H1 (cell line): ENCODE results near the gene RAD23A. TPM values are rescaled to one million over a fixed set of nuclear protein-coding genes. Genes with fewer than 3 reads are reported as not detected.

Source experiments
- CTCF ChIA-PET: fragments of 300-600 bp; sonication (Branson Sonifier 250); formaldehyde crosslinking; loops from one replicate; lab custom pipeline; 2021; ENCODE audit not compliant: partially characterized antibody; lab: Charles Lee
- POLR2A ChIA-PET: fragments of 300-600 bp; sonication (Branson Sonifier 250); formaldehyde crosslinking; loops from one replicate; lab custom pipeline; 2021; ENCODE audit warnings: inconsistent platforms; ENCODE audit not compliant: partially characterized antibody; lab: Charles Lee
- DNase-seq, 2 experiments: peaks; one replicate each; pipeline versions ENCODE4 v3.0.0 to v3.0.0-alpha.2; 2010 to 2022; ENCODE audit warnings: low spot score in 2 of 2, low read depth in 1 of 2, mixed read lengths in 1 of 2
- FAIRE-seq: peaks from 2 replicates; lab custom pipeline; 2011; peaks lifted over from hg19 to GRCh38; lab: Jason Lieb, UNC
- H2AFZ ChIP-seq: 2 replicates; pipeline ENCODE4 v1.8.1; 2012; ENCODE audit warnings: low read length, inconsistent platforms
- H2AK5ac ChIP-seq: 2 replicates; pipeline ENCODE4 v1.6.1; 2013; ENCODE audit warnings: low read depth, low read length
- H2BK120ac ChIP-seq: replicated peaks from 2 replicates; pipeline ENCODE3; 2013; ENCODE audit warnings: low read depth, low read length, inconsistent platforms
- H2BK12ac ChIP-seq: 2 replicates; pipeline ENCODE4 v1.6.1; 2013; ENCODE audit warnings: low read depth, low read length
- H2BK15ac ChIP-seq: 2 replicates; pipeline ENCODE4 v1.6.1; 2013; ENCODE audit warnings: low read length
- H2BK20ac ChIP-seq: 2 replicates; pipeline ENCODE4 v1.6.1; 2013; ENCODE audit warnings: low read length
- H2BK5ac ChIP-seq: 2 replicates; pipeline ENCODE4 v1.6.1; 2013; ENCODE audit warnings: low read depth, low read length
- H3K14ac ChIP-seq: 2 replicates; pipeline ENCODE4 v1.6.1; 2013; ENCODE audit warnings: inconsistent platforms; ENCODE audit not compliant: insufficient read length
- H3K18ac ChIP-seq: 2 replicates; pipeline ENCODE4 v1.6.1; 2013; ENCODE audit warnings: low read length; ENCODE audit errors: extremely low read depth
- H3K23ac ChIP-seq: 2 replicates; pipeline ENCODE4 v1.6.1; 2013; ENCODE audit warnings: inconsistent platforms; ENCODE audit not compliant: insufficient read length
- H3K23me2 ChIP-seq: 2 replicates; pipeline ENCODE4 v1.6.1; 2013; ENCODE audit warnings: low read depth, low read length
- H3K27ac ChIP-seq: 2 replicates; pipeline ENCODE4 v1.6.1; 2011; ENCODE audit warnings: low read depth, low read length, inconsistent platforms
- H3K27me3 ChIP-seq, 4 experiments: replicated peaks in 1 of 4; 1 replicate in 1 of 4; 2 replicates in 3 of 4; pipeline versions ENCODE4 v1.6.1 to v1.8.1; 2011 to 2013; ENCODE audit warnings: low read length in 3 of 4, mild to moderate bottlenecking in 3 of 4, inconsistent platforms in 2 of 4, mixed read lengths in 2 of 4, moderate library complexity in 1 of 4; ENCODE audit not compliant: control insufficient read depth in 3 of 4, insufficient read depth in 3 of 4; ENCODE audit errors: extremely low read depth in 1 of 4
- H3K36me3 ChIP-seq, 4 experiments: 2 replicates each; pipeline versions ENCODE4 v1.6.1 to v1.8.1; 2011 to 2013; ENCODE audit warnings: mild to moderate bottlenecking in 4 of 4, low read length in 3 of 4, moderate library complexity in 2 of 4, control low read depth in 1 of 4, inconsistent platforms in 1 of 4; ENCODE audit not compliant: insufficient read depth in 4 of 4, control insufficient read depth in 2 of 4
- H3K4ac ChIP-seq: replicated peaks from 2 replicates; pipeline ENCODE3; 2013; ENCODE audit warnings: low read length, low read depth, mixed read lengths, inconsistent platforms; ENCODE audit not compliant: insufficient read length
- H3K4me1 ChIP-seq, 4 experiments: replicated peaks in 1 of 4; 1 replicate in 1 of 4; 2 replicates in 3 of 4; pipeline versions ENCODE4 v1.6.1 to v1.8.1; 2011 to 2013; ENCODE audit warnings: low read length in 3 of 4, inconsistent platforms in 2 of 4, mixed read lengths in 1 of 4; ENCODE audit not compliant: insufficient read depth in 4 of 4, control insufficient read depth in 3 of 4
- H3K4me2 ChIP-seq, 2 experiments: 2 replicates each; pipeline versions ENCODE4 v1.6.1 to v1.8.1; 2011 to 2013; ENCODE audit warnings: low read depth in 2 of 2, low read length in 2 of 2, control low read depth in 1 of 2, inconsistent platforms in 1 of 2, mild to moderate bottlenecking in 1 of 2; ENCODE audit not compliant: insufficient read depth in 1 of 2
- H3K4me3 ChIP-seq, 4 experiments: fragments of 200-600, 300-600 bp in 1 of 4; sonication (generic), shearing (Covaris generic), sonication (Bioruptor Twin) in 1 of 4; 2 replicates each; pipeline versions ENCODE4 v1.5.1 to v1.8.1; 2011 to 2016; ENCODE audit warnings: low read length in 4 of 4, low read depth in 3 of 4, control low read depth in 2 of 4, inconsistent platforms in 2 of 4, mild to moderate bottlenecking in 2 of 4, mixed read lengths in 1 of 4, moderate library complexity in 1 of 4; ENCODE audit not compliant: insufficient read depth in 2 of 4; ENCODE audit errors: extremely low read depth in 1 of 4
- H3K56ac ChIP-seq: replicated peaks from 2 replicates; pipeline ENCODE3; 2013; ENCODE audit warnings: low read depth, mild to moderate bottlenecking, mixed read lengths, low read length, inconsistent platforms; ENCODE audit not compliant: insufficient read length
- H3K79me1 ChIP-seq: 2 replicates; pipeline ENCODE4 v1.6.1; 2013; ENCODE audit warnings: low read depth, low read length, control low read depth
- H3K79me2 ChIP-seq, 2 experiments: 2 replicates each; pipeline versions ENCODE4 v1.6.1 to v1.8.1; 2012 to 2013; ENCODE audit warnings: low read length in 2 of 2, mild to moderate bottlenecking in 2 of 2, inconsistent platforms in 1 of 2; ENCODE audit not compliant: insufficient read depth in 2 of 2, control insufficient read depth in 1 of 2
- H3K9ac ChIP-seq, 4 experiments: replicated peaks in 1 of 4; 1 replicate in 1 of 4; 2 replicates in 3 of 4; pipeline versions ENCODE4 v1.6.1 to v1.8.1; 2011 to 2013; ENCODE audit warnings: low read depth in 3 of 4, low read length in 3 of 4, control low read depth in 2 of 4, mild to moderate bottlenecking in 2 of 4, moderate library complexity in 2 of 4, inconsistent platforms in 1 of 4; ENCODE audit errors: extremely low read depth in 1 of 4
- H3K9me3 ChIP-seq, 2 experiments: 2 replicates each; pipeline versions ENCODE4 v1.6.1 to v1.8.1; 2012 to 2013; ENCODE audit warnings: mild to moderate bottlenecking in 2 of 2, moderate library complexity in 2 of 2, control low read depth in 1 of 2, inconsistent platforms in 1 of 2, low read depth in 1 of 2, low read length in 1 of 2, mixed read lengths in 1 of 2; ENCODE audit not compliant: insufficient read depth in 2 of 2
- H4K20me1 ChIP-seq, 2 experiments: replicated peaks in 1 of 2; 2 replicates each; pipeline versions ENCODE3 to v1.8.1; 2011 to 2013; ENCODE audit warnings: inconsistent platforms in 2 of 2, low read length in 2 of 2, mild to moderate bottlenecking in 1 of 2; ENCODE audit not compliant: insufficient read depth in 2 of 2, control insufficient read depth in 1 of 2
- H4K5ac ChIP-seq: 2 replicates; pipeline ENCODE4 v1.6.1; 2013; ENCODE audit warnings: low read length, low read depth, mixed read lengths, inconsistent platforms; ENCODE audit not compliant: insufficient read length
- H4K8ac ChIP-seq: 2 replicates; pipeline ENCODE4 v1.8.0; 2013; ENCODE audit warnings: mild to moderate bottlenecking, moderate library complexity, low read length, inconsistent platforms; ENCODE audit not compliant: insufficient read depth; ENCODE audit errors: extremely low read depth
- H4K91ac ChIP-seq: replicated peaks from 2 replicates; pipeline ENCODE3; 2013; ENCODE audit warnings: low read length, mixed read lengths, inconsistent platforms; ENCODE audit not compliant: insufficient read length
- BRCA1 ChIP-seq: IDR thresholded peaks from 2 replicates; pipeline ENCODE4 v1.6.1; 2012; ENCODE audit warnings: low read depth, low read length, improper control_type of control experiment
- CTCF ChIP-seq, 3 experiments: IDR thresholded peaks; 1 replicate in 2 of 3; 2 replicates in 1 of 3; pipeline versions ENCODE4 v1.5.1 to v1.6.1; 2011; ENCODE audit warnings: low read length in 3 of 3, mild to moderate bottlenecking in 3 of 3, inconsistent platforms in 2 of 3, low read depth in 1 of 3, moderate library complexity in 1 of 3; ENCODE audit not compliant: insufficient read depth in 1 of 3; ENCODE audit errors: control extremely low read depth in 1 of 3
- GABPA ChIP-seq: IDR thresholded peaks from 2 replicates; pipeline ENCODE4 v1.6.1; 2011; ENCODE audit warnings: mild to moderate bottlenecking, low read length, moderate library complexity, borderline replicate concordance; ENCODE audit not compliant: insufficient read depth
- SRF ChIP-seq: IDR thresholded peaks from 2 replicates; pipeline ENCODE4 v1.6.1; 2011; ENCODE audit warnings: mild to moderate bottlenecking, low read depth, low read length, moderate library complexity
- WGBS, 2 experiments: shearing (Covaris generic) in 1 of 2; methylation state at CpG; one replicate each; pipeline versions ENCODE4 v1.1.6 to v1.1.7; 2013 to 2015; ENCODE audit warnings: low lambda C conversion rate in 2 of 2, mixed read lengths in 2 of 2, inconsistent platforms in 1 of 2, low coverage in 1 of 2, missing lambda C conversion rate in 1 of 2; ENCODE audit not compliant: insufficient replicate concordance in 2 of 2, insufficient coverage in 1 of 2, insufficient read length in 1 of 2; ENCODE audit errors: extremely low coverage in 1 of 2, missing lambda C conversion rate in 1 of 2; 5-methylcytosine and 5-hydroxymethylcytosine counted together
- long read RNA-seq, 2 experiments: library from RNA in 1 of 2; library from capped mRNA in 1 of 2; stranded (forward); transcript quantifications; one replicate each; pipeline ENCODE4 v2.0.0, GENCODE V29; 2021; ENCODE audit warnings: inconsistent platforms in 1 of 2
- polyA minus RNA-seq, 3 experiments: library from RNA; depleted of rRNA, polyadenylated mRNA; stranded (reverse); fragments of >200 nt; gene quantifications; 1 replicate in 2 of 3; 2 replicates in 1 of 3; pipeline ENCODE4 v1.2.3, GENCODE V29; 2011
- polyA plus RNA-seq, 7 experiments: library from polyadenylated mRNA; depleted of rRNA in 3 of 7; stranded (reverse) in 5 of 7; unstranded in 2 of 7; fragments of >200 nt in 5 of 7; fragments of 200-250 nt in 2 of 7; gene quantifications; 1 replicate in 5 of 7; 2 replicates in 1 of 7; 4 replicates in 1 of 7; pipeline versions ENCODE4 v1.2.1 to v1.2.3, GENCODE V29; 2011 to 2013; ENCODE audit warnings: missing spikeins in 2 of 7, mixed read lengths in 2 of 7
- total RNA-seq: library from RNA; stranded (reverse); fragmentation: NEBNext Ultra II Directional; extraction: Animal tissue kit (Norgen Biotek cat#: 25700); gene quantifications from 2 replicates; pipeline ENCODE4 v1.2.1, GENCODE V29; 2021

RAD23A gene
- total RNA-seq (73.3 and 76.1 TPM in 2 replicates), polyA plus RNA-seq (2011; rRNA removed) (40.0 and 80.1 TPM in 2 replicates), polyA minus RNA-seq (2011; rRNA and poly(A)+ RNA removed) (20.4 and 29.3 TPM in 2 replicates)
- polyA plus RNA-seq (2011; cell fraction: cytosol; rRNA removed): 55.5 TPM
- 103 TPM for polyA plus RNA-seq (2011; cell fraction: nucleus; rRNA removed)
- polyA plus RNA-seq (2012, experiment 1 of 2): 80.4 to 113 TPM (median 97.5 TPM) in 4 replicates
- 81.2 TPM for polyA plus RNA-seq (2012, experiment 2 of 2)
- 109 TPM for polyA plus RNA-seq (2013, experiment 1 of 2)
- 104 TPM for polyA plus RNA-seq (2013, experiment 2 of 2)
- polyA minus RNA-seq (2011; cell fraction: cytosol; rRNA and poly(A)+ RNA removed): 60.7 TPM
- polyA minus RNA-seq (2011; cell fraction: nucleus; rRNA and poly(A)+ RNA removed): 34.6 TPM
- long read RNA-seq, experiment 1, transcript RAD23A-201 (9 exons, 1,736 nt): minor isoform, 8 of 91 reads
- long read RNA-seq, experiment 1, transcript RAD23A-207 (2 exons, 545 nt): major isoform, 31 of 91 reads
- long read RNA-seq, experiment 1, transcript RAD23A-203 (9 exons, 1,746 nt): minor isoform, 7 of 91 reads
- long read RNA-seq, experiment 1, partial matches to known transcripts: 38 of 91 reads
- long read RNA-seq, experiment 1, other reads (novel, unspliced or antisense): 7 of 91 reads
- long read RNA-seq, experiment 2, transcript RAD23A-207 (2 exons, 545 nt): major isoform, 29 of 82 reads
- long read RNA-seq, experiment 2, transcript RAD23A-201 (9 exons, 1,736 nt): minor isoform, 28 of 82 reads
- long read RNA-seq, experiment 2, transcript RAD23A-203 (9 exons, 1,746 nt): minor isoform, 19 of 82 reads
- long read RNA-seq, experiment 2, partial matches to known transcripts: 2 of 82 reads
- long read RNA-seq, experiment 2, other reads (novel, unspliced or antisense): 4 of 82 reads

- H3K9me3 ChIP-seq: no peaks in the 10 kb centered on the region
- H2BK5ac ChIP-seq: peak within 1 kb of the TSS; percentile 98
- H4K20me1 ChIP-seq: peaks cover 5% of the 10 kb centered on the region in 2 experiments
- H2AFZ ChIP-seq: no peak within 1 kb of the TSS
- no peak within 1 kb of the TSS for H2BK12ac ChIP-seq
- peak within 1 kb of the TSS; percentile 77 for H3K56ac ChIP-seq
- H4K8ac ChIP-seq: peak within 1 kb of the TSS; percentile 100; the same call in 1 of the 2 replicates
- H3K36me3 ChIP-seq: peaks cover 28 to 66% (median 53%) of the 10 kb centered on the region in 4 experiments
- no peak within 1 kb of the TSS for H3K4ac ChIP-seq
- peak within 1 kb of the TSS; percentile 97 for H4K5ac ChIP-seq
- no peak for FAIRE-seq
- H3K23ac ChIP-seq: no peak within 1 kb of the TSS
- H3K14ac ChIP-seq: no peak within 1 kb of the TSS
- H3K9ac ChIP-seq: peak within 1 kb of the TSS; percentile 80 to 99 (median 94)
- H3K79me1 ChIP-seq: peaks cover 2% of the 10 kb centered on the region; the same call in 1 of the 2 replicates
- peaks cover 0 to 3% (median under 1%) of the 10 kb centered on the region in 4 experiments; a peak in 1 of 7 replicates for H3K4me1 ChIP-seq
- DNase-seq: peak; percentile 96 to 99
- 2% methylated on average over 56 of the region's 62 CpGs; no CpG with 5 or more reads in 1 of the 2 experiments for WGBS, 2 experiments
- H2BK120ac ChIP-seq: no peak within 1 kb of the TSS
- no peak within 1 kb of the TSS; the same call in 1 of the 2 replicates for H2BK15ac ChIP-seq
- ChIA-PET POLR2A (interaction anchor here (0.7 to 4.0 kb wide), 20 partner anchors 8 to 209 kb away, joined by 3 to 43 read pairs (median 6); partner anchors contain the start of genes CALR, DNASE2, FARSA and GADD45GIP1), CTCF (interaction anchor here (0.6 to 2.2 kb wide), 3 partner anchors 20 to 120 kb away, joined by 3 to 5 read pairs (median 4); no protein-coding TSS in a partner anchor)
- no peak within 1 kb of the TSS for H4K91ac ChIP-seq
- peak within 1 kb of the TSS; percentile 79 to 80 for H3K4me2 ChIP-seq
- peak within 1 kb of the TSS; percentile 77 to 93 (median 90) for H3K4me3 ChIP-seq
- H2AK5ac ChIP-seq: no peak within 1 kb of the TSS; the same call in 1 of the 2 replicates
- no peaks in the 10 kb centered on the region for H3K27me3 ChIP-seq
- peaks cover 0 to 23% of the 10 kb centered on the region in 2 experiments; a peak in 2 of 4 replicates for H3K79me2 ChIP-seq
- no peaks in the 10 kb centered on the region for H3K23me2 ChIP-seq
- H2BK20ac ChIP-seq: no peak within 1 kb of the TSS
- peak within 1 kb of the TSS; percentile 96 for H3K27ac ChIP-seq
- no peak within 1 kb of the TSS; the same call in 1 of the 2 replicates for H3K18ac ChIP-seq
- TF ChIP-seq SRF (0 out of 2 replicates have a peak, but pooled peaks have one; percentile 7), CTCF (IDR thresholded peaks at IDR 0.05; ENCODE audit: control extremely low read depth in 1 of 3, insufficient read depth in 1 of 3, low read depth in 1 of 3, low read length in 3 of 3) (peak in 1 of 3 experiments; percentile 2; a peak in 1 of 4 replicates), BRCA1 (peak; percentile 44; the same call in 1 of the 2 replicates), GABPA (peak; percentile 83; the same call in 1 of the 2 replicates)
Measured at GRCh38 chr19:12945479-12946091, at the start of gene RAD23A. TSS of gene RAD23A (plus strand) at chr19:12945862. CDS start at chr19:12945949, 87 bp downstream.
